Left colon (tissue), 2 donors: ENCODE results near the gene CTNNA3. TPM values are rescaled to one million over a fixed set of nuclear protein-coding genes. Genes with fewer than 3 reads are reported as not detected.
A peak's percentile ranks its signal among the peaks of the same experiment; 100 is the strongest.
"Not testable (repeated sequence)": the region's sequence is repeated elsewhere in the genome, so short reads cannot be mapped to it uniquely, and the experiment has no call there.

Source experiments
- ATAC-seq: fragments of 200-7000 bp; cut with Tn5 transposase; one replicate; pipeline ENCODE4 v1.9.1; 2020; ENCODE audit warnings: mild to moderate bottlenecking, moderate library complexity
- DNase-seq, 2 donors: peaks; one replicate each; pipeline ENCODE4 v3.0.0-alpha.2; 2020
- intact Hi-C, 2 donors: fragments of 100-400 bp; cut with DNase I in 1 of 2; cut with micrococcal nuclease in 1 of 2; formaldehyde crosslinking; loops; one replicate each; pipeline versions ENCODE4 v1.11.2 to v1.14.0; 2022; cut with DNase I, micrococcal nuclease
- long read RNA-seq: library from polyadenylated mRNA; unstranded; transcript quantifications from one replicate; pipeline ENCODE4 v2.0.0, GENCODE V29; 2021
- total RNA-seq, 2 donors: library from RNA; stranded (reverse); fragmentation: NEBNext Ultra II Directional; extraction: Animal tissue kit (Norgen Biotek cat#: 25700); gene quantifications; one replicate each; pipeline ENCODE4 v1.2.1, GENCODE V29; 2021
- donor health status: DM: no; HTN: no; CAD: no.
- donor health status: DM: yes; HTN: yes; CAD: no.

Gene CTNNA3
- 1 to 10 TPM in 1 of 2 donors, under 1 TPM in 1; 0.21 to 1.0 TPM for total RNA-seq
- long read RNA-seq, partial matches to known transcripts: 0 of 1 reads
- long read RNA-seq, other reads (novel, unspliced or antisense): 1 of 1 reads

- DNase-seq: no peak
- intact Hi-C loops: loop anchor here in 1 of 2 donors (5.0 kb wide), 1 partner anchor 66 kb away; no protein-coding TSS in a partner anchor
- ATAC-seq: no peak
These were observed at the start of gene CTNNA3 for GRCh38 chr10:67696029-67696428. Gene CTNNA3 (minus strand): TSS chr10:67696195.

GRCh38 chr10:67735430-67735829 is 39.4 kb upstream of the CTNNA3 start:
- no peak for DNase-seq
- ATAC-seq: no peak
- intact Hi-C loops: no loop called here

GRCh38 chr10:67733511-67733910 is 37.5 kb upstream of the CTNNA3 start:
- ATAC-seq (no peak), DNase-seq (no peak)
- intact Hi-C loops: no loop called here

GRCh38 chr10:67725567-67725966 is 29.6 kb upstream of the CTNNA3 start:
- no peak for DNase-seq
- intact Hi-C loops: no loop called here
- ATAC-seq: no peak

GRCh38 chr10:67723601-67724000 is 27.6 kb upstream of the CTNNA3 start:
- DNase-seq (no peak), ATAC-seq (no peak)
- intact Hi-C loops: no loop called here

- DNase-seq: no peak
- intact Hi-C loops: no loop called here
- ATAC-seq: no peak
These were observed 26.1 kb upstream of the CTNNA3 start for GRCh38 chr10:67722113-67722512.

GRCh38 chr10:67716455-67716854 is 20.5 kb upstream of the CTNNA3 start:
- DNase-seq, ATAC-seq, intact Hi-C loops: not testable (repeated sequence)

- intact Hi-C loops: no loop called here
- no peak for ATAC-seq
These were observed 9.9 kb upstream of the CTNNA3 start for GRCh38 chr10:67705921-67706320.

GRCh38 chr10:67699613-67700270 is 3.7 kb upstream of the CTNNA3 start:
- intact Hi-C loops: loop anchor here in 1 of 2 donors (5.0 kb wide), 1 partner anchor 63 kb away; no protein-coding TSS in a partner anchor
- not testable (repeated sequence) for DNase-seq, ATAC-seq

More at GRCh38 chr10:67705921-67706320, 9.9 kb upstream of the CTNNA3 start:
- no peak for DNase-seq

GRCh38 chr10:67698164-67698563 is 2.2 kb upstream of the CTNNA3 start:
- intact Hi-C loops: loop anchor here in 1 of 2 donors (5.0 kb wide), 1 partner anchor 64 kb away; no protein-coding TSS in a partner anchor
- DNase-seq (no peak), ATAC-seq (no peak)

- peak; percentile 73 for ATAC-seq
- intact Hi-C loops: loop anchor here in 1 of 2 donors (5.0 kb wide), 1 partner anchor 65 kb away; no protein-coding TSS in a partner anchor
- peak in 1 of 2 donors; percentile 11 for DNase-seq
These were observed 1.7 kb upstream of the CTNNA3 start for GRCh38 chr10:67697724-67698131.

GRCh38 chr10:67696679-67697078 is 684 bp upstream of the CTNNA3 start:
- intact Hi-C loops: loop anchor here in 1 of 2 donors (5.0 kb wide), 1 partner anchor 66 kb away; no protein-coding TSS in a partner anchor
- DNase-seq: no peak
- ATAC-seq: no peak

- DNase-seq (no peak), ATAC-seq (no peak)
- intact Hi-C loops: loop anchor here in 1 of 2 donors (5.0 kb wide), 1 partner anchor 67 kb away; no protein-coding TSS in a partner anchor
These were observed 440 bp downstream of the CTNNA3 start for GRCh38 chr10:67695555-67695954.

GRCh38 chr10:67691861-67692260 is 4.1 kb downstream of the CTNNA3 start:
- DNase-seq, ATAC-seq, intact Hi-C loops: not testable (repeated sequence)

- ATAC-seq, DNase-seq, intact Hi-C loops: not testable (repeated sequence)
These were observed 5.5 kb downstream of the CTNNA3 start for GRCh38 chr10:67690540-67690939.

GRCh38 chr10:67684140-67684539 is 11.9 kb downstream of the CTNNA3 start:
- ATAC-seq, DNase-seq, intact Hi-C loops: not testable (repeated sequence)

- DNase-seq (no peak), ATAC-seq (no peak)
- intact Hi-C loops: no loop called here
These were observed 17.5 kb downstream of the CTNNA3 start for GRCh38 chr10:67678335-67678974.

- ATAC-seq: no peak
- intact Hi-C loops: no loop called here
- DNase-seq: no peak
These were observed 19.7 kb downstream of the CTNNA3 start for GRCh38 chr10:67676208-67676825.

- intact Hi-C loops: no loop called here
- ATAC-seq: no peak
- no peak for DNase-seq
These were observed 25.6 kb downstream of the CTNNA3 start for GRCh38 chr10:67670401-67670800.
